ENCODE data around the gene UBXN4.

The UBXN4 gene

DNA sequence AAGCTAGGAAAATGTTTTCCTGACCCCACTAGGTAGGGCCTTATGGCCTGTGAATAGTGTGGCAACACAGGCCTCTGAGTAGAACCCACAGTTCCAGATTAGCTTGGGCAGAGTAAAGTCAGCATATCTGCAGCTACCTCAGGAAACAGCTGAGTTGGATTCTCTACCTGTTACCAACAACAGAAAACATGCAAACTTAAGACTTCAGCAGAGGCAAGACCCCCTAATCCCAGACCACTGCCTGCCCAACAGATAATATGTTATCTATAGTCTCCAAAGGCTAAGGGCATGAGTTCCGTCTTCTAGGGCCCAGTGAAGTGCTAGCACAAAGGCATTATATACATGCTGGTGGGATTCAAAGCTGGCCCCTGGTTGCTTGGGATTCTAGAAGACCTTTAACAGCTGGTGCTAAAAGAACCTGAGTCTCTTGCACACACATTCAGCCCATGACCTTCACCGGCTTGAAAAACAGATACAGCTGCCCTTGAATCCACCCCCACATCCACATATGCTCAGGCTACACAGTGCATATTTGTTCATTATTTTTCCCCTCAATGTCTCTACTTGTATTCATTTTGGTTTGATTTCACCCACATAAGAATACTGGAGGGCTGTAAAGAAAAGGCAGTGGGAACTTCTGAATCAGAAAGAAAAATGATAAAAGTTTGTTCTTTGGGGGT, 13.5 kb upstream of the UBXN4 start:
- Histone ChIP-seq H3K4me1 (ENCODE audit: low read length) (peaks cover 9% of the 10 kb centered on the region), H3K9me3 (ENCODE audit: insufficient read depth, low read length) (no peaks in the 10 kb centered on the region), H3K36me3 (replicated peaks; ENCODE audit: low read depth, low read length) (peaks cover 16% of the 10 kb centered on the region), H2AFZ (ENCODE audit: low read depth, low read length) (no peak overlapping the region), H3K79me2 (ENCODE audit: low read length) (no peaks in the 10 kb centered on the region), H4K20me1 (ENCODE audit: insufficient read depth, low read length) (no peaks in the 10 kb centered on the region), H3K27ac (ENCODE audit: low read length) (no peak overlapping the region), H3K9ac (ENCODE audit: low read length) (no peak overlapping the region), H3K4me3 (ENCODE audit: low read length) (no peak overlapping the region), H3K4me2 (ENCODE audit: low read length) (no peak overlapping the region), H3K27me3 (ENCODE audit: low read depth, low read length) (no peaks in the 10 kb centered on the region)
- TF ChIP-seq EZH2phosphoT487 (IDR thresholded peaks at IDR 0.05; ENCODE audit: low read depth), result no peak

DNA sequence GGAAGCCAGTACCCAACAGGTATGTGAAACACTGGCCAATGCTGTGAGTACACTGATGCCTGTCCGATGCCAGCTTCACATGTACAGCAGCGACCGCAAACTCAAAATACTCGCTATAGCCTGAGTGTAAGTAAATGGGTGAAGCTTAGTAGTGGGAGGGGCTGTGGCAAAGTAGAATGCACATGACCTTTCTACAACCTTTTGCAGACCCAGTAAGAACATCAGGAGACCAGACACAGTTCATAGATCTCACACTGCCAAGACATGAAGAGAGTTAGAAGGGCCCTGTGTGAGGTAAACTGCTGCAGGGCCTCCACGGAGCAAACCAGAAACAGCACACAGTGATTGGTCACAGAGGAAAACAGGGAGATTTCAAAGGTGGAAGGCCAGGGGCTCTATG, 9.1 kb upstream of the UBXN4 start:
- no peak overlapping the region for H3K27ac ChIP-seq (ENCODE audit: low read length)
- H3K9me3 ChIP-seq (ENCODE audit: insufficient read depth, low read length), result no peaks in the 10 kb centered on the region
- H3K36me3 ChIP-seq (replicated peaks; ENCODE audit: low read depth, low read length), result no peaks in the 10 kb centered on the region
- H3K4me1 ChIP-seq (ENCODE audit: low read length), result no peaks in the 10 kb centered on the region
- no peaks in the 10 kb centered on the region for H3K79me2 ChIP-seq (ENCODE audit: low read length)
- H3K4me2 ChIP-seq (ENCODE audit: low read length), result no peak overlapping the region
- no peak overlapping the region for H3K4me3 ChIP-seq (ENCODE audit: low read length)
- H3K27me3 ChIP-seq (ENCODE audit: low read depth, low read length), result no peaks in the 10 kb centered on the region
- no peak for TF ChIP-seq EZH2phosphoT487 (IDR thresholded peaks at IDR 0.05; ENCODE audit: low read depth)
- TF ChIP-seq, protein P1, sequence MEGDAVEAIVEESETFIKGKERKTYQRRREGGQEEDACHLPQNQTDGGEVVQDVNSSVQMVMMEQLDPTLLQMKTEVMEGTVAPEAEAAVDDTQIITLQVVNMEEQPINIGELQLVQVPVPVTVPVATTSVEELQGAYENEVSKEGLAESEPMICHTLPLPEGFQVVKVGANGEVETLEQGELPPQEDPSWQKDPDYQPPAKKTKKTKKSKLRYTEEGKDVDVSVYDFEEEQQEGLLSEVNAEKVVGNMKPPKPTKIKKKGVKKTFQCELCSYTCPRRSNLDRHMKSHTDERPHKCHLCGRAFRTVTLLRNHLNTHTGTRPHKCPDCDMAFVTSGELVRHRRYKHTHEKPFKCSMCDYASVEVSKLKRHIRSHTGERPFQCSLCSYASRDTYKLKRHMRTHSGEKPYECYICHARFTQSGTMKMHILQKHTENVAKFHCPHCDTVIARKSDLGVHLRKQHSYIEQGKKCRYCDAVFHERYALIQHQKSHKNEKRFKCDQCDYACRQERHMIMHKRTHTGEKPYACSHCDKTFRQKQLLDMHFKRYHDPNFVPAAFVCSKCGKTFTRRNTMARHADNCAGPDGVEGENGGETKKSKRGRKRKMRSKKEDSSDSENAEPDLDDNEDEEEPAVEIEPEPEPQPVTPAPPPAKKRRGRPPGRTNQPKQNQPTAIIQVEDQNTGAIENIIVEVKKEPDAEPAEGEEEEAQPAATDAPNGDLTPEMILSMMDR (IDR thresholded peaks at IDR 0.05; ENCODE audit: low read depth, low read length), result no peak
- H4K20me1 ChIP-seq (ENCODE audit: insufficient read depth, low read length), result no peaks in the 10 kb centered on the region
- no peak overlapping the region for H2AFZ ChIP-seq (ENCODE audit: low read depth, low read length)
- H3K9ac ChIP-seq (ENCODE audit: low read length), result no peak overlapping the region

DNA sequence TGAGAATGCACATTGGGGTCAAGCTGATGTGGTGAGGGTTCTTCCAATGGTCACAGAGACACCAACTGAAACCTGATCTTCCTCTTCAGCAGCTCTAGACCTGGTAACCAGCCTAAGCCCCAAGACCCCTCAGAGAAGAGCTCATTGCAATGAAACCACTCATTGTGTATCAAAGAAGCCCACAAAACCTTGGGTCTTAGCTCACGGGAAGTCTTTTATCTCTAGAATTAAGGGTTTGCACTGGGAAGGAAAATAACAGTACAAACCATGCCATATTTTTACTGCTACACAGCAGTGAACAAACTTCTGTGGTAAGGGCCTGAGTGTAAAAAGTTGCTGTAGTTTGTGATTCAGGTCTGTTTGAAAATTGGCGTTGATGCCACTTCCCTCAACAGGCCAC, 8.6 kb upstream of the UBXN4 start:
- no peaks in the 10 kb centered on the region for H3K36me3 ChIP-seq (replicated peaks; ENCODE audit: low read depth, low read length)
- no peaks in the 10 kb centered on the region for H3K9me3 ChIP-seq (ENCODE audit: insufficient read depth, low read length)
- H2AFZ ChIP-seq (ENCODE audit: low read depth, low read length), result no peak overlapping the region
- H3K27me3 ChIP-seq (ENCODE audit: low read depth, low read length), result no peaks in the 10 kb centered on the region
- H3K9ac ChIP-seq (ENCODE audit: low read length), result no peak overlapping the region
- H3K4me2 ChIP-seq (ENCODE audit: low read length), result no peak overlapping the region
- no peak overlapping the region for H3K27ac ChIP-seq (ENCODE audit: low read length)
- no peaks in the 10 kb centered on the region for H3K4me1 ChIP-seq (ENCODE audit: low read length)
- no peaks in the 10 kb centered on the region for H3K79me2 ChIP-seq (ENCODE audit: low read length)
- TF ChIP-seq, protein P1 (IDR thresholded peaks at IDR 0.05; ENCODE audit: low read depth, low read length), result no peak
- TF ChIP-seq EZH2phosphoT487 (IDR thresholded peaks at IDR 0.05; ENCODE audit: low read depth), result no peak
- no peaks in the 10 kb centered on the region for H4K20me1 ChIP-seq (ENCODE audit: insufficient read depth, low read length)
- H3K4me3 ChIP-seq (ENCODE audit: low read length), result no peak overlapping the region

GRCh38 chr2:135736546-135736945, 5.1 kb upstream of the UBXN4 start:
- H4K20me1 ChIP-seq (ENCODE audit: insufficient read depth, low read length), result no peaks in the 10 kb centered on the region
- H2AFZ ChIP-seq (ENCODE audit: low read depth, low read length), result no peak overlapping the region
- no peak for TF ChIP-seq EZH2phosphoT487 (IDR thresholded peaks at IDR 0.05; ENCODE audit: low read depth)
- TF ChIP-seq, protein P1 (IDR thresholded peaks at IDR 0.05; ENCODE audit: low read depth, low read length), result no peak

More at GRCh38 chr2:135736546-135736945, 5.1 kb upstream of the UBXN4 start:
- no peaks in the 10 kb centered on the region for H3K79me2 ChIP-seq (ENCODE audit: low read length)
- H3K9me3 ChIP-seq (ENCODE audit: insufficient read depth, low read length), result no peaks in the 10 kb centered on the region
- H3K36me3 ChIP-seq (replicated peaks; ENCODE audit: low read depth, low read length), result no peaks in the 10 kb centered on the region
- peaks cover 3% of the 10 kb centered on the region; the same call in 1 of the 2 replicates for H3K4me1 ChIP-seq (ENCODE audit: low read length)
- no peak overlapping the region for H3K9ac ChIP-seq (ENCODE audit: low read length)
- no peak overlapping the region for H3K4me2 ChIP-seq (ENCODE audit: low read length)
- H3K27me3 ChIP-seq (ENCODE audit: low read depth, low read length), result no peaks in the 10 kb centered on the region
- no peak overlapping the region for H3K4me3 ChIP-seq (ENCODE audit: low read length)
- no peak overlapping the region for H3K27ac ChIP-seq (ENCODE audit: low read length)
